Activated naive CD4-positive, alpha-beta T cell treated with anti-CD3 and anti-CD28 coated beads, Interleukin-2, amount 50 U/mL, for 16 hours (primary cell): ENCODE measurements around the gene DDX23.

Experiments
- DNase-seq: peaks from one replicate; pipeline ENCODE4 v3.0.0-alpha.2; 2020

DDX23 gene

DNA sequence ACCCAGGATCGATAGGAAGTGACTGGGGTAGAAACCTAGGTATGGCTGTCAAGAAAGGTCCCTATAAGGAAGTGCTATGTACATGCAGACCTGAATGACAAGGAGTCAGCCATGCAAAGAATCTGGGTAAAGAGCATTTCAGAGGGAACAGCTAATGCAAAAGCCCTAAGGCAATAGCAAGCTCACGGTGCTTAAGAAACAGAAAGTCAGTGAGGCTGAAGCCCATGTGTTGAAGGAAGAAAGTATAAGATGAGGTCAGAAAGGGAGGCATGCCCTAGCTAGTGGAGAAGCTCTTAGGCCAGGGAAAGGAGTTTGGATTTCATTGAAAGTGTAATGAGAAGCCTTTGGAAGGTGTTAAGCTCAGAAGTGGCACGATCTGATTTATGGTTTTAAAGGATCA, 57.1 kb downstream of the DDX23 start:
- no peak for DNase-seq

DNA sequence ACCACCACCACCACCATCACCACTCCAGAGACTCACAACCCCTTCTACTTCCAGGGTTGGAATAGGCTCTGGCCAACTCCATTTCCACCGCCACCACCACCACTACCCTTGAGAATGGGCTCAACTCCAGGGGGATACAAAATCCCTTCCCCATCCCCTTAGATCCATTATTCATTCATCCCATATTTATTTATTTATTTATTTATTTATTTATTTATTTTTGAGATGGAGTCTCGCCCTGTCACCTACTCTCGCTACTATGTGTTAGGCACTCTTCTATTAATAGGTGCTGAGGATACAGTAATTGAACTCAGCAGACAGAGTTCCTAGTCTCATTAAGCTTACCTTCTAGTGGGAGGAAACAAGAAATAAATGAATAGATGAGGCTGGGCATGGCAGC, 58.3 kb downstream of the DDX23 start:
- DNase-seq: no peak

DNA sequence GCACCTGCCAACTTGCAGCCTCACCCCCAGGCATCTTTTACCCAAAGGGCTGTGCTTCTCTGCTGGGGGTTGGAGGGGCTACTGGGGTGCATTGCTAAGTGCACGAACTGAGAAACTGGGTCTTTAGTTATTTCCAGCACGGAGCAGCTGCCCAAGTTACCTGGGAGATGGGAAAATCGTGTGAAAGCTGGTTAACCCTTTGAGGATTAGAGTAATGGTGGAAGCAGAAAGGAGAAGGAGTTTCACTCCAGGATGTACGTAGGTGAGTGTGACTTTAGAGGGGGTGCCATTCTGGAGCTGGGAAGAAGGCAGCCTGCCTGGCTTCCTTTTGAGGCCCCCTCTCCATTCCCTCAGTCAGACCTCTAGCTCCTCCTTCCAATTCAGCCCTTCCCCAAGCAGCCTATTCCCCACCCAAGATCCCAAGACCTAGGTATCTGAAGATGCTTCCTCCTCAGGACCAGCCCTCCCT, 62.1 kb downstream of the DDX23 start:
- no peak for DNase-seq

DNA sequence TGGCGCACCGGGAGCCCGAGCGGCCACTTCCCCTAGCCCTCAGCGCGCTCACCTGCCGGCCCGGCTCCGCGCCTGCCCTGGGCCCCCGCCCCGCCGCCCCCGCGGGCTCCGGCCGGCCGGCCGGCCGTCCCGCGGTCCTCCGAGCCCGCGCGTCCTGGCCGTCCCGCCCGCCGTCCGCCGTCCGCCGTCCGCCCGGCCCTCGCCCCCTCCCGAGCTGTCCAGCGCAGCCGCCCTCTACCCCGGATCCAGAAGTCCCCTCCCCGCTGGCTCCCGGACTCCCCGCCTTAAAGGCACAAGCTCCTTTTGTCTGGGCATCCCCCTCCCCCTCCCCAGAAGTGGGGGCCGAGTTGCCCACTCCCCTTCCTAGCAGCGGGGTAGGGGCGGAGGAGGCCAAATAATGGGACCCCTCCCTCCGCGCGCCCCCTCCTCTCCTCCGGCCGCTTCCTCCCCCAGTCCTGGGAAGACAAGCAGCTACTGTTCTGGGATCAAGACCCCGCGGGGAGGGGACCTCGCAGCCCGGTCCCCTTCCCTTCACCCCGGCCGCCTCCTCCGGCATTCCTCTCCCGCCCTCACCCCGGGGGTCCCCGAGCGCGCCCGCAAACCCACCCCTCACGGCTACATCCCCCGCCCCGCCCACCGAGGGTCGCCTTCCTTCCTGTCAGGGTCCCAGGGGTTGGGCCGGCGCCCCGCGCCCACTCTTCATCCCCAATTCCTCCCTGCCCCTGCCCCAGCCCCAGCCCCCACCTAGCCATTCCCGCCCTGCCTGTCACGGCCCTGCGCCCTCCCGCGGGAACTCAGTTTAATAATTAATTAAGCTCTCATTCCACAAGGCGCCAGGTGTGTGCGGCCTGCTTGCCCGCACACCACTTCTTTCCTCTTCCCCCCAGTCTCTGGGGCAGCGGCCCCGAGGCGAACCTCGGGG, 62.8 kb downstream of the DDX23 start, which contains the start of gene ADCY6:
Gene ADCY6, minus strand, starts transcription at position 236 of the 922 bp plus-strand sequence. CDS start 5,655 bp downstream, outside the sequence.
- DNase-seq: no peak

GRCh38 chr12:48788524-48788853, 63.5 kb downstream of the DDX23 start:
- DNase-seq: no peak

DNA sequence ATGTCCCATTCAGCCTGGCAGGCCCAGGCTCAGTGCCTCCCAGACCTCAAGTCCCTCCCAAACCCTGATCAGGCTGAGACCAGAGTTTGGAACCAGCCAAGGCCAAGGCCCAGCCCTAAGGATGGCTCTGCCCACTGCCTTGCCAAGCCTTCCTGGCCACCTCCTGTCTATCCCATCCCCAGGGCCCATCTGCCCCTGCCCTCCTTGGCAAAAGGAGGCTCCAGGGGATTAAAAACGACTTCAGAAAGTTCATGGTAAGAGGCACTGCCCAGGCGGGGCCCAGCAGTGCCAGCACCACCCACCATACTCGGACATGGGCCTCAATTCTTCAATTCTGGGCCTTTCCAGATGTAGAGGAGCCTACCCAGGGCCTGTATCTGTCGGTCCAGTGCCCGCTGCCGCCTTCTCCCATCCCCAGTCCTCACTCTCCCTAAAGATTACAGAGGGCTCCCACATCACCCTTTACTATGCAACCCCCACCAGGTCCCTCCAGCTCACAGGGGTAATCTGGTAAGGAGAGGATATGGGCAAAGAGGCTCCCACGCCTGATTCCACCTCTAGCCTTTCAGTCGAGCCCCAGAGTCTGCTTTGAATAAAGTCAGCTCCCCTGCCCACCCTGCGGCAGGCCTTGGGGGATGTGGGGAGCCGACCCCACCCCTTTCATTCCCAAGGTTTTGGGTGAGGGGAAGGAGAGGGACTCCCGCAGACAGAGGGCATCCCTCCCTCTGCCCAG, 64.0 kb downstream of the DDX23 start:
- DNase-seq: no peak

- no peak for DNase-seq
Measured at GRCh38 chr12:48786591-48787544, 65.1 kb downstream of the DDX23 start.

DNA sequence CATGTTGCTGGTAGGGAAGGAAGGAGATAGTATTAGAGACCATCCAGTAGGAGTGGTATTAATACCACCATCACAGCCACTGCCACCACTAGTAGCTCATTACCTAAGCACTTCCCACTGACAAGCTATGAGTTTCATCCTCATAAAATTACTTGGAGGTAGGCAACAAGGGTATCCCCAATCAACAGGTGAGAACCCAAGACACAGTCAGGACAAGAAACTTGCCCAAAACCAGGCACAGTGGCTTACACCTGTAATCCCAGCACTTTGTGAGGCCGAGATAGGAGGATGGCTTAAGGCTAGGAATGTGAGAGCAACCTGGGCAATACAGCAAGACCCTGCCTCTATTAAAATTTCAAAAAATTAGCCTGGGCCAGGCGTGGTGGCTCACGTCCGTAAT, 68.5 kb downstream of the DDX23 start:
- no peak for DNase-seq

GRCh38 chr12:48782457-48783395, 69.2 kb downstream of the DDX23 start:
- DNase-seq: no peak

- DNase-seq: no peak
Measured at GRCh38 chr12:48781750-48782456, 70.1 kb downstream of the DDX23 start.

- no peak for DNase-seq
Measured at GRCh38 chr12:48780381-48781025, 71.5 kb downstream of the DDX23 start.

- no peak for DNase-seq
Measured at GRCh38 chr12:48779869-48780268, 72.1 kb downstream of the DDX23 start.
